ENCODE data around the gene GPATCH2. TPM values are rescaled to one million over a fixed set of nuclear protein-coding genes. Genes with fewer than 3 reads are reported as not detected.
"Not testable (repeated sequence)": the region's sequence is repeated elsewhere in the genome, so short reads cannot be mapped to it uniquely, and the experiment has no call there.

The GPATCH2 gene
- polyA plus RNA-seq, 3 donors, result 24.8 to 26.9 (median 24.9) TPM

- no peak for DNase-seq (ENCODE audit: low read depth in 3 of 3, low spot score in 2 of 3)
Observed at GRCh38 chr1:217456261-217456660, 174.6 kb downstream of the GPATCH2 start.

GRCh38 chr1:217453816-217454215, 177.1 kb downstream of the GPATCH2 start:
- no peak for DNase-seq (ENCODE audit: low read depth in 3 of 3, low spot score in 2 of 3)

- no peak for DNase-seq (ENCODE audit: low read depth in 3 of 3, low spot score in 2 of 3)
Observed at GRCh38 chr1:217449370-217449769, 181.5 kb downstream of the GPATCH2 start.

GRCh38 chr1:217443845-217444244, 187.0 kb downstream of the GPATCH2 start:
- DNase-seq (ENCODE audit: low read depth in 3 of 3, low spot score in 2 of 3), result no peak

GRCh38 chr1:217437376-217437775, 193.5 kb downstream of the GPATCH2 start:
- DNase-seq (ENCODE audit: low read depth in 3 of 3, low spot score in 2 of 3), result no peak

GRCh38 chr1:217435204-217435603, 195.7 kb downstream of the GPATCH2 start:
- DNase-seq (ENCODE audit: low read depth in 3 of 3, low spot score in 2 of 3), result no peak

- no peak for DNase-seq (ENCODE audit: low read depth in 3 of 3, low spot score in 2 of 3)
Observed at GRCh38 chr1:217433664-217434063, 197.2 kb downstream of the GPATCH2 start.

- DNase-seq (ENCODE audit: low read depth in 3 of 3, low spot score in 2 of 3), result no peak
Observed at GRCh38 chr1:217432339-217432738, 198.6 kb downstream of the GPATCH2 start.

GRCh38 chr1:217431395-217431794, 199.5 kb downstream of the GPATCH2 start:
- no peak for DNase-seq (ENCODE audit: low read depth in 3 of 3, low spot score in 2 of 3)

GRCh38 chr1:217425422-217425821, 205.5 kb downstream of the GPATCH2 start:
- DNase-seq (ENCODE audit: low read depth in 3 of 3, low spot score in 2 of 3), result peak in 2 of 3 donors; percentile 1 to 4

- no peak for DNase-seq (ENCODE audit: low read depth in 3 of 3, low spot score in 2 of 3)
Observed at GRCh38 chr1:217419194-217419551, 211.7 kb downstream of the GPATCH2 start.

- DNase-seq (ENCODE audit: low read depth in 3 of 3, low spot score in 2 of 3), result no peak
Observed at GRCh38 chr1:217418269-217419193, 212.4 kb downstream of the GPATCH2 start.

GRCh38 chr1:217417363-217417762, 213.5 kb downstream of the GPATCH2 start:
- DNase-seq (ENCODE audit: low read depth in 3 of 3, low spot score in 2 of 3), result no peak

GRCh38 chr1:217407534-217408001, 223.3 kb downstream of the GPATCH2 start:
- DNase-seq (ENCODE audit: low read depth in 3 of 3, low spot score in 2 of 3), result no peak

GRCh38 chr1:217403026-217403720, 227.7 kb downstream of the GPATCH2 start:
- DNase-seq (ENCODE audit: low read depth in 3 of 3, low spot score in 2 of 3), result peak in 2 of 3 donors; percentile 10 to 19

GRCh38 chr1:217402301-217402700, 228.6 kb downstream of the GPATCH2 start:
- DNase-seq (ENCODE audit: low read depth in 3 of 3, low spot score in 2 of 3), result no peak

GRCh38 chr1:217393896-217394295, 237.0 kb downstream of the GPATCH2 start:
- no peak for DNase-seq (ENCODE audit: low read depth in 3 of 3, low spot score in 2 of 3)

GRCh38 chr1:217392441-217392840, 238.4 kb downstream of the GPATCH2 start:
- no peak for DNase-seq (ENCODE audit: low read depth in 3 of 3, low spot score in 2 of 3)

- DNase-seq (ENCODE audit: low read depth in 3 of 3, low spot score in 2 of 3), result no peak
Observed at GRCh38 chr1:217389895-217390294, 241.0 kb downstream of the GPATCH2 start.

GRCh38 chr1:217388522-217389065, 242.3 kb downstream of the GPATCH2 start:
- DNase-seq (ENCODE audit: low read depth in 3 of 3, low spot score in 2 of 3), result no peak

- DNase-seq (ENCODE audit: low read depth in 3 of 3, low spot score in 2 of 3), result not testable (repeated sequence)
Observed at GRCh38 chr1:217381773-217382172, 249.1 kb downstream of the GPATCH2 start.
